Kidney (tissue), 14 donors: ENCODE results near the gene DNAH6. TPM values are rescaled to one million over a fixed set of nuclear protein-coding genes. Genes with fewer than 3 reads are reported as not detected.

ENCODE experiments used
- DNase-seq, 5 donors: peaks; one replicate each; pipeline ENCODE4 v3.0.0-alpha.2; 2013 to 2020
- FAIRE-seq: peaks from 2 replicates; lab custom pipeline; 2012; peaks lifted over from hg19 to GRCh38; lab: Jason Lieb, UNC
- H3K27ac ChIP-seq, 2 donors: one replicate each; pipeline ENCODE4 v1.7.0; 2013; ENCODE audit warnings: low read depth in 2 of 2, low read length in 2 of 2, inconsistent platforms in 1 of 2
- H3K27me3 ChIP-seq: one replicate; pipeline ENCODE4 v1.7.1; 2013; ENCODE audit warnings: low read length, inconsistent platforms; ENCODE audit not compliant: control insufficient read depth, insufficient read depth
- H3K36me3 ChIP-seq, 3 donors: one replicate each; pipeline versions ENCODE4 v1.7.0 to v1.7.1; 2013; ENCODE audit warnings: low read length in 3 of 3, control low read depth in 1 of 3, inconsistent platforms in 1 of 3; ENCODE audit not compliant: insufficient read depth in 3 of 3, control insufficient read depth in 2 of 3
- H3K4me1 ChIP-seq, 3 donors: one replicate each; pipeline versions ENCODE4 v1.7.0 to v1.7.1; 2013; ENCODE audit warnings: low read length in 3 of 3, inconsistent platforms in 1 of 3, low read depth in 1 of 3; ENCODE audit not compliant: control insufficient read depth in 2 of 3, insufficient read depth in 2 of 3
- H3K4me3 ChIP-seq, 3 donors: one replicate each; pipeline versions ENCODE4 v1.7.0 to v1.8.1; 2013; ENCODE audit warnings: low read length in 3 of 3, control low read depth in 1 of 3, inconsistent platforms in 1 of 3
- H3K9ac ChIP-seq, 3 donors: one replicate each; pipeline versions ENCODE4 v1.7.0 to v1.7.1; 2013; ENCODE audit warnings: low read length in 3 of 3, control low read depth in 1 of 3, inconsistent platforms in 1 of 3
- H3K9me3 ChIP-seq, 3 donors: one replicate each; pipeline versions ENCODE4 v1.7.0 to v1.7.1; 2013; ENCODE audit warnings: low read length in 3 of 3, control low read depth in 1 of 3, inconsistent platforms in 1 of 3; ENCODE audit not compliant: control insufficient read depth in 2 of 3, insufficient read depth in 1 of 3
- intact Hi-C: fragments of 100-400 bp; cut with DNase I; formaldehyde crosslinking; loops from one replicate; pipeline ENCODE4 v1.11.1; 2022
- polyA plus RNA-seq: library from polyadenylated mRNA; stranded (reverse); fragments of 350-450 nt; fragmentation: Illumina TruSeq; extraction: RNeasy Lipid Tissue Mini Kit (QIAGEN cat#74804); gene quantifications from one replicate; pipeline ENCODE4 v1.2.3, GENCODE V29; 2014; ENCODE audit warnings: low read depth, low replicate concordance; ENCODE audit not compliant: insufficient read depth
- total RNA-seq: library from RNA; stranded (reverse); fragmentation: NEBNext Ultra II Directional; extraction: Animal tissue kit (Norgen Biotek cat#: 25700); gene quantifications from one replicate; pipeline ENCODE4 v1.2.1, GENCODE V29; 2021
- TF ChIP-seq, protein P1 (sequence below): IDR thresholded peaks from 3 replicates; pipeline ENCODE4 v1.5.1; 2012; ENCODE audit warnings: mild to moderate bottlenecking, moderate library complexity, borderline replicate concordance; ENCODE audit not compliant: insufficient read depth; ENCODE audit errors: extremely low read depth
- donor health status: control.
- donor health status: control.
- donor health status: control.
- donor health status: control.
- donor health status: control.
- donor health status: DM: yes; HTN: yes; CAD: no.
- donor health status: Normal renal cell carcinoma (clear cell type).

The DNAH6 gene
- total and polyA plus RNA-seq, 2 donors from 2014 or later = 0.34 to 4.6 TPM

GRCh38 chr2:84836215-84836614 lies 319.9 kb downstream of the DNAH6 start:
- H3K9me3 ChIP-seq = peaks cover 0 to 5% (median 3%) of the 10 kb centered on the region in 3 donors
- DNase-seq (no peak), FAIRE-seq (no peak)
- H3K9ac ChIP-seq = no peak overlapping the region
- TF ChIP-seq, protein P1, sequence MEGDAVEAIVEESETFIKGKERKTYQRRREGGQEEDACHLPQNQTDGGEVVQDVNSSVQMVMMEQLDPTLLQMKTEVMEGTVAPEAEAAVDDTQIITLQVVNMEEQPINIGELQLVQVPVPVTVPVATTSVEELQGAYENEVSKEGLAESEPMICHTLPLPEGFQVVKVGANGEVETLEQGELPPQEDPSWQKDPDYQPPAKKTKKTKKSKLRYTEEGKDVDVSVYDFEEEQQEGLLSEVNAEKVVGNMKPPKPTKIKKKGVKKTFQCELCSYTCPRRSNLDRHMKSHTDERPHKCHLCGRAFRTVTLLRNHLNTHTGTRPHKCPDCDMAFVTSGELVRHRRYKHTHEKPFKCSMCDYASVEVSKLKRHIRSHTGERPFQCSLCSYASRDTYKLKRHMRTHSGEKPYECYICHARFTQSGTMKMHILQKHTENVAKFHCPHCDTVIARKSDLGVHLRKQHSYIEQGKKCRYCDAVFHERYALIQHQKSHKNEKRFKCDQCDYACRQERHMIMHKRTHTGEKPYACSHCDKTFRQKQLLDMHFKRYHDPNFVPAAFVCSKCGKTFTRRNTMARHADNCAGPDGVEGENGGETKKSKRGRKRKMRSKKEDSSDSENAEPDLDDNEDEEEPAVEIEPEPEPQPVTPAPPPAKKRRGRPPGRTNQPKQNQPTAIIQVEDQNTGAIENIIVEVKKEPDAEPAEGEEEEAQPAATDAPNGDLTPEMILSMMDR = no peak
- H3K4me1 ChIP-seq = no peaks in the 10 kb centered on the region
- no peak overlapping the region for H3K27ac ChIP-seq
- no peaks in the 10 kb centered on the region for H3K36me3 ChIP-seq
- intact Hi-C loops = no loop called here
- no peak overlapping the region for H3K4me3 ChIP-seq
- H3K27me3 ChIP-seq = no peaks in the 10 kb centered on the region

- Histone ChIP-seq H3K36me3 (no peaks in the 10 kb centered on the region), H3K4me1 (no peaks in the 10 kb centered on the region), H3K4me3 (no peak overlapping the region), H3K9ac (no peak overlapping the region), H3K27ac (no peak overlapping the region), H3K9me3 (peaks cover 0 to 5% (median 3%) of the 10 kb centered on the region in 3 donors), H3K27me3 (no peaks in the 10 kb centered on the region)
- intact Hi-C loops = no loop called here
- DNase-seq (no peak), FAIRE-seq (no peak)
- TF ChIP-seq, protein P1 = no peak
These were observed 322.3 kb downstream of the DNAH6 start for GRCh38 chr2:84838434-84839145.

DNA sequence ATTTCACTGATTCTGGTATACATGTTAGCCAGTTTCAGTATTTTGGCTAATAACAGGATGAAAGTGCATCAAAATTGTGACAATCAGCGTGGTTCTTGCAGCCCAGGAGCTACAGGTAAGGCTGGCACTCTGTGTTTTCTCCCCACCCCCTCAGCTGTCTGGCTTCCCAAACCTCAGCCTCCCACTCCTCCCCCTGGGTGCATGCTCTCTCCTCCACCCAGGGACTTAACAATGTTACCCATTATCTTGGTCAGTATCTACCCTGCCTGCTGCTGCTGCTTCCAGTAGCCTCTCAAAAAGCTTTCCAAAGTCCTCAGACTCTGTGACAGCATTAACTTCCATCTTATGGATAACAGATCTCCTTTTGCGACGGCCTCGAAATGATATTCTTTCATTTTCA lies 323.6 kb downstream of the DNAH6 start:
- Histone ChIP-seq H3K9me3 (peaks cover 0 to 5% (median 3%) of the 10 kb centered on the region in 3 donors), H3K27me3 (no peaks in the 10 kb centered on the region), H3K4me3 (no peak overlapping the region), H3K36me3 (no peaks in the 10 kb centered on the region), H3K27ac (no peak overlapping the region), H3K9ac (no peak overlapping the region), H3K4me1 (no peaks in the 10 kb centered on the region)
- TF ChIP-seq, protein P1 = no peak
- intact Hi-C loops = no loop called here
- no peak for FAIRE-seq
- DNase-seq = no peak
